GM19099 (cell line): ENCODE data around the gene LYPD1.

Source experiments
- POLR2A ChIP-seq: IDR thresholded peaks from 3 replicates; pipeline ENCODE4 v1.6.1; 2011; ENCODE audit warnings: low read depth; ENCODE audit not compliant: insufficient read length; ENCODE audit errors: extremely low read depth

LYPD1 gene

GRCh38 chr2:132597831-132598230 is 72.2 kb downstream of the LYPD1 start:
- TF ChIP-seq POLR2A: no peak

GRCh38 chr2:132597166-132597565 is 72.8 kb downstream of the LYPD1 start:
- no peak for TF ChIP-seq POLR2A

- TF ChIP-seq POLR2A: no peak
These were observed 74.3 kb downstream of the LYPD1 start for GRCh38 chr2:132595693-132596092.

- no peak for TF ChIP-seq POLR2A
These were observed 74.8 kb downstream of the LYPD1 start for GRCh38 chr2:132595186-132595585.
